AG04450 (cell line): Measurements from ENCODE around the gene CFL1. TPM values are rescaled to one million over a fixed set of nuclear protein-coding genes. Genes with fewer than 3 reads are reported as not detected.

Experiments
- CTCF ChIA-PET: fragments of 300-600, 350-600 bp; formaldehyde crosslinking; extraction: SDS; loops from one replicate; lab custom pipeline; 2022; ENCODE audit warnings: antibody characterized with exemption, inconsistent platforms; lab: Charles Lee
- POLR2A ChIA-PET: fragments of 350-600 bp; formaldehyde crosslinking; extraction: SDS; loops from one replicate; lab custom pipeline; 2021; ENCODE audit warnings: antibody characterized with exemption, inconsistent platforms; lab: Yijun Ruan, JAX
- DNase-seq: peaks from one replicate; pipeline ENCODE4 v3.0.0-alpha.2; 2011; ENCODE audit warnings: low read depth, low spot score
- H3K27ac ChIP-seq: one replicate; pipeline ENCODE4 v1.5.1; 2012; ENCODE audit warnings: low read depth, low read length, control low read depth
- H3K27me3 ChIP-seq: one replicate; pipeline ENCODE4 v1.6.0; 2012; ENCODE audit warnings: low read length; ENCODE audit not compliant: control insufficient read depth, insufficient read depth
- H3K4me3 ChIP-seq: 2 replicates; pipeline ENCODE4 v1.5.1; 2011; ENCODE audit warnings: mild to moderate bottlenecking, low read depth, low read length, control low read depth
- H3K9me3 ChIP-seq: 2 replicates; pipeline ENCODE4 v1.5.1; 2012; ENCODE audit warnings: low read length; ENCODE audit not compliant: control insufficient read depth, insufficient read depth
- polyA plus RNA-seq: library from polyadenylated mRNA; depleted of rRNA; stranded (reverse); fragments of >200 nt; gene quantifications from 2 replicates; pipeline ENCODE4 v1.2.3, GENCODE V29; 2011
- TF ChIP-seq, protein P1 (sequence below): IDR thresholded peaks from 2 replicates; pipeline ENCODE4 v1.5.1; 2011; ENCODE audit warnings: low read depth, low read length, control low read depth, inconsistent platforms

The CFL1 gene
- polyA plus RNA-seq, 1 experiment, result 1,553 TPM

GRCh38 chr11:65861533-65862183, 3.7 kb upstream of the CFL1 start:
- ChIA-PET CTCF (interaction anchor here (0.6 to 3.0 kb wide), 4 partner anchors 9 to 127 kb away, joined by 3 to 37 read pairs (median 4); partner anchors contain the start of gene FIBP), POLR2A (interaction anchor here (0.7 to 1.3 kb wide), 2 partner anchors 10 to 303 kb away, joined by 3 to 6 read pairs; no protein-coding TSS in a partner anchor)
- H3K9me3 ChIP-seq, result no peaks in the 10 kb centered on the region; the same call in 1 of the 2 replicates
- H3K27ac ChIP-seq, result peak overlapping the region; percentile 99
- peak overlapping the region; percentile 93 for H3K4me3 ChIP-seq
- H3K27me3 ChIP-seq, result no peaks in the 10 kb centered on the region
- DNase-seq, result no peak
- TF ChIP-seq, protein P1, sequence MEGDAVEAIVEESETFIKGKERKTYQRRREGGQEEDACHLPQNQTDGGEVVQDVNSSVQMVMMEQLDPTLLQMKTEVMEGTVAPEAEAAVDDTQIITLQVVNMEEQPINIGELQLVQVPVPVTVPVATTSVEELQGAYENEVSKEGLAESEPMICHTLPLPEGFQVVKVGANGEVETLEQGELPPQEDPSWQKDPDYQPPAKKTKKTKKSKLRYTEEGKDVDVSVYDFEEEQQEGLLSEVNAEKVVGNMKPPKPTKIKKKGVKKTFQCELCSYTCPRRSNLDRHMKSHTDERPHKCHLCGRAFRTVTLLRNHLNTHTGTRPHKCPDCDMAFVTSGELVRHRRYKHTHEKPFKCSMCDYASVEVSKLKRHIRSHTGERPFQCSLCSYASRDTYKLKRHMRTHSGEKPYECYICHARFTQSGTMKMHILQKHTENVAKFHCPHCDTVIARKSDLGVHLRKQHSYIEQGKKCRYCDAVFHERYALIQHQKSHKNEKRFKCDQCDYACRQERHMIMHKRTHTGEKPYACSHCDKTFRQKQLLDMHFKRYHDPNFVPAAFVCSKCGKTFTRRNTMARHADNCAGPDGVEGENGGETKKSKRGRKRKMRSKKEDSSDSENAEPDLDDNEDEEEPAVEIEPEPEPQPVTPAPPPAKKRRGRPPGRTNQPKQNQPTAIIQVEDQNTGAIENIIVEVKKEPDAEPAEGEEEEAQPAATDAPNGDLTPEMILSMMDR, result no peak

- TF ChIP-seq, protein P1, result no peak
- ChIA-PET POLR2A (interaction anchor here (0.7 to 1.9 kb wide), 4 partner anchors 9 to 302 kb away, joined by 3 to 10 read pairs (median 4); partner anchors contain the start of gene RNASEH2C), CTCF (interaction anchor here (1.0 to 3.1 kb wide), 4 partner anchors 8 to 127 kb away, joined by 3 to 37 read pairs (median 19); no protein-coding TSS in a partner anchor)
- Histone ChIP-seq H3K27me3 (no peaks in the 10 kb centered on the region), H3K4me3 (peak overlapping the region; percentile 93), H3K27ac (peak overlapping the region; percentile 99), H3K9me3 (no peaks in the 10 kb centered on the region; the same call in 1 of the 2 replicates)
- no peak for DNase-seq
Measured at GRCh38 chr11:65861165-65861505, 3.2 kb upstream of the CFL1 start.

- TF ChIP-seq, protein P1, result peak; percentile 81
- H3K27me3 ChIP-seq, result no peaks in the 10 kb centered on the region
- H3K9me3 ChIP-seq, result no peaks in the 10 kb centered on the region; the same call in 1 of the 2 replicates
- H3K27ac ChIP-seq, result peak within 1 kb of the TSS; percentile 99
- H3K4me3 ChIP-seq, result peak within 1 kb of the TSS; percentile 93
- ChIA-PET POLR2A (interaction anchor here (0.6 to 2.9 kb wide), 13 partner anchors 8 to 301 kb away, joined by 3 to 65 read pairs (median 6); partner anchors contain the start of genes CCDC85B, EFEMP2, FIBP and KAT5), CTCF (interaction anchor here (0.5 to 3.1 kb wide), 33 partner anchors 8 to 707 kb away, joined by 3 to 39 read pairs (median 4); partner anchors contain the start of genes BANF1, CCDC85B, FIBP and KAT5)
- peak; percentile 94 for DNase-seq
Measured at GRCh38 chr11:65860278-65861164, 2.5 kb upstream of the CFL1 start, which contains the start of gene MUS81. TSS of gene MUS81 (plus strand) at chr11:65860433. CDS start at chr11:65860754, 321 bp downstream.

GRCh38 chr11:65859812-65860277, 1.9 kb upstream of the CFL1 start:
- Histone ChIP-seq H3K4me3 (peak overlapping the region; percentile 93), H3K27me3 (no peaks in the 10 kb centered on the region), H3K9me3 (no peaks in the 10 kb centered on the region; the same call in 1 of the 2 replicates), H3K27ac (peak overlapping the region; percentile 99)
- CTCF ChIA-PET, result interaction anchor here (0.5 to 3.1 kb wide), 32 partner anchors 9 to 706 kb away, joined by 3 to 39 read pairs (median 4); partner anchors contain the start of genes BANF1, CCDC85B, FIBP and KAT5
- TF ChIP-seq, protein P1, result no peak
- POLR2A ChIA-PET, result interaction anchor here (0.5 to 2.9 kb wide), 19 partner anchors 9 to 208 kb away, joined by 3 to 65 read pairs (median 4); partner anchors contain the start of genes CCDC85B, EFEMP2, FIBP and KAT5
- no peak for DNase-seq
